ENCODE data around the gene ELP2. TPM values are rescaled to one million over a fixed set of nuclear protein-coding genes. Genes with fewer than 3 reads are reported as not detected.
"Not testable (repeated sequence)": the region's sequence is repeated elsewhere in the genome, so short reads cannot be mapped to it uniquely, and the experiment has no call there.

The ELP2 gene, protein sequence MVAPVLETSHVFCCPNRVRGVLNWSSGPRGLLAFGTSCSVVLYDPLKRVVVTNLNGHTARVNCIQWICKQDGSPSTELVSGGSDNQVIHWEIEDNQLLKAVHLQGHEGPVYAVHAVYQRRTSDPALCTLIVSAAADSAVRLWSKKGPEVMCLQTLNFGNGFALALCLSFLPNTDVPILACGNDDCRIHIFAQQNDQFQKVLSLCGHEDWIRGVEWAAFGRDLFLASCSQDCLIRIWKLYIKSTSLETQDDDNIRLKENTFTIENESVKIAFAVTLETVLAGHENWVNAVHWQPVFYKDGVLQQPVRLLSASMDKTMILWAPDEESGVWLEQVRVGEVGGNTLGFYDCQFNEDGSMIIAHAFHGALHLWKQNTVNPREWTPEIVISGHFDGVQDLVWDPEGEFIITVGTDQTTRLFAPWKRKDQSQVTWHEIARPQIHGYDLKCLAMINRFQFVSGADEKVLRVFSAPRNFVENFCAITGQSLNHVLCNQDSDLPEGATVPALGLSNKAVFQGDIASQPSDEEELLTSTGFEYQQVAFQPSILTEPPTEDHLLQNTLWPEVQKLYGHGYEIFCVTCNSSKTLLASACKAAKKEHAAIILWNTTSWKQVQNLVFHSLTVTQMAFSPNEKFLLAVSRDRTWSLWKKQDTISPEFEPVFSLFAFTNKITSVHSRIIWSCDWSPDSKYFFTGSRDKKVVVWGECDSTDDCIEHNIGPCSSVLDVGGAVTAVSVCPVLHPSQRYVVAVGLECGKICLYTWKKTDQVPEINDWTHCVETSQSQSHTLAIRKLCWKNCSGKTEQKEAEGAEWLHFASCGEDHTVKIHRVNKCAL
- 100 to 1,000 TPM; 147 to 152 TPM for total RNA-seq
- 130 to 138 reads per million in 2 donors for total RNA-seq

DNA sequence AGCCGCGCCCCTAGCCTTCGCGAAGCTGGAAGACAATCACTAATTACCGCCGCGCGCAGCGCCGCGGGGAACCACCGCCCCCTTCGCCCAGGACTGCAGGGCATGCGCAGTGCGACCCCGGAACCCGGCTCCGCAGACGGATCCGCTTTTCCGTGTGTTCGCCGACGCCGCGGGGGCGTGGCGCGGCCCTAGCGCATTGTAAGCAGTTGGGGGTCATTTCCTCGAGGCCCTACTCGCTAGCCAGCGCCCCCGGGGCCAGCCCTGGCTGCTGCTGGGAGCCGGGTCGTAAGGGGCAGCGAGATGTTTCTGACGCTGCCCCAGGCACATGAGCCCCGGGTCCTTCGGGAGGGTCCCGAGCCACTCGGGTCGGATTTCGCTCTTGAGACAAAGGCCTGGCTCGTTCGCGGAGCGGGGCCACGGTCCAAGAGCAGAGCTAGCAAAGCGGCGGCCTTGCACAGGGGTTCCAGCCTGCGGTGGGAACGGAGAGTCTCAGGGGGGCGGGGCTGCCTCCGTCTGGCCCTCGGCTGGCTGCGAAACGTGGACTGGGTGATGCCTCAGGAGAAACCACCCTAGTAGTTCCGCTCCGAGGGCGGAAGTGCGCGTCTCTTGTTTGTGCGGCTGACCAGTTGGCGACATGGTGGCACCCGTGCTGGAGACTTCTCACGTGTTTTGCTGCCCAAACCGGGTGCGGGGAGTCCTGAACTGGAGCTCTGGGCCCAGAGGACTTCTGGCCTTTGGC, at the start of gene ELP2, which contains the start of gene SLC39A6:
Gene ELP2 (plus strand): TSS at position 600 of the 739 bp plus-strand sequence. CDS start 35 bp downstream, at position 635.
Gene SLC39A6 (minus strand): TSS at position 41 of the 739 bp plus-strand sequence. CDS start 2,333 bp downstream, outside the sequence.
- peak; percentile 93 to 95 (median 94) for DNase-seq
- no peaks in the 10 kb centered on the region for H3K9me3 ChIP-seq (ENCODE audit: control insufficient read depth, low read length, poor library complexity, severe bottlenecking)
- Mint-ChIP-seq H3K27ac (peak within 1 kb of the TSS; percentile 97), H3K36me3 (ENCODE audit: low read depth) (peaks cover 2% of the 10 kb centered on the region), H3K27me3 (no peaks in the 10 kb centered on the region), H3K4me1 (peaks cover 36% of the 10 kb centered on the region), H3K4me3 (peak within 1 kb of the TSS; percentile 94)
- peak; percentile 92 for ATAC-seq

DNA sequence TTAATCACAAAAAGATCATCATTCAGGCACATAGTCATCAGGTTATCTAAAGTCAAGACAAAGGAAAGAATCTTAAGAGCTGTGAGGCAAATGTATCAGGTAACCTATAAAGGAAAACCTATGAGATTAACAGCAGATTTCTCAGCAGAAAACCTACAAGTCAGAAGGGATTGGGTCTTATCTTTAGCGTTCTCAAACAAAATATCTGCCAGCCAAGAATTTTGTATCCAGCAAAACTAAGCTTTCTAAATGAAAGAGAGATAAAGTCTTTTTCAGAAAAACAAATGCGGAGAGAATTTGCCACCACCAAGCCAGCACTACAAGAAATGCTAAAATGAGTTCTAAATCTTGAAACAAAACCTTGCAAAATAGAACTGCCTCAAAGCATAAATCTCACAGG, 48.6 kb upstream of the ELP2 start:
- not testable (repeated sequence) for H3K27me3 Mint-ChIP-seq; ATAC-seq; H3K9me3 ChIP-seq (ENCODE audit: control insufficient read depth, low read length, poor library complexity, severe bottlenecking); H3K4me1 Mint-ChIP-seq; DNase-seq; H3K36me3 Mint-ChIP-seq (ENCODE audit: low read depth); H3K27ac Mint-ChIP-seq; H3K4me3 Mint-ChIP-seq

DNA sequence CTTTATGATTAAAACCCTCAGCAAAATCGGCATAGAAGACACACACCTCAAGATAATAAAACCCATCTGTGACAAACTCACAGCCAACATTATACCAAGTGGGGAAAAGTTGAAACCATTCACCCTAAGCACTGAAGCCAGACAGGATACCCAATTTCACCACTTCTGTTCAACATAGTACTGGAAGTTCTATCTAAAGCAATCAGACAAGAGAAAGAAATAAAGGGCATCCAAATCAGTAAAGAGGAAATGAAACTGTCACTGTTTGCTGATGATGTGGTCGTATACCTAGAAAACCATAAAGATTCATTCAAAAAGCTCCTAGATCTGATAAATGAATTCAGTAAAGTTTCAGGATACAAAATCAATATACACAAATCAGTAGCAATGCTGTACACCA, 46.0 kb upstream of the ELP2 start:
- Mint-ChIP-seq H3K4me3 (no peak overlapping the region), H3K4me1 (no peaks in the 10 kb centered on the region)
- ATAC-seq: no peak

DNA sequence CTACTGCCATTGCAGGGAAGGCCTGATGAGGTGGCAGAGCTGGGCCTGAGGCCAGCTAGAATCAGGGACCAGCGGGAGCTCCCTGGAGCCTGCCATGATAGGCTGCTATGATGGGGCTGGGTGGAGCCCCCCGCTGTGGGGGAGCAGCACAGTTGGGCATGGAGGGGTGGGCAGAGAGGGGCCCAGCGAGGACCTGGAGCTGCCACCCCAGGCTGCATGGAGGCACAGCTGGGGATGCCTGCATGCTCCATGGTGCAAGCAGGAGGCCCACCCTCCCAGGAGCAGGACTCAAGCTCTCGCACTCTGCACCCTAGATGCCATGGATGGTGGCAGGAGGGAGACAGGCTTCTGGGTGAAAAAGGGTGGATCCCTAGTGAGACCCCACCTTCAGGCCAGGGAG, 44.5 kb upstream of the ELP2 start:
- Mint-ChIP-seq H3K4me1 (no peaks in the 10 kb centered on the region), H3K4me3 (no peak overlapping the region), H3K27ac (no peak overlapping the region), H3K27me3 (no peaks in the 10 kb centered on the region), H3K36me3 (ENCODE audit: low read depth) (no peaks in the 10 kb centered on the region)
- DNase-seq (no peak), ATAC-seq (no peak)
- H3K9me3 ChIP-seq (ENCODE audit: control insufficient read depth, low read length, poor library complexity, severe bottlenecking): no peaks in the 10 kb centered on the region

More for the DNA sequence above, 46.0 kb upstream of the ELP2 start:
- Mint-ChIP-seq H3K27ac (no peak overlapping the region), H3K27me3 (no peaks in the 10 kb centered on the region), H3K36me3 (ENCODE audit: low read depth) (no peaks in the 10 kb centered on the region)
- H3K9me3 ChIP-seq (ENCODE audit: control insufficient read depth, low read length, poor library complexity, severe bottlenecking): no peaks in the 10 kb centered on the region
- no peak for DNase-seq

DNA sequence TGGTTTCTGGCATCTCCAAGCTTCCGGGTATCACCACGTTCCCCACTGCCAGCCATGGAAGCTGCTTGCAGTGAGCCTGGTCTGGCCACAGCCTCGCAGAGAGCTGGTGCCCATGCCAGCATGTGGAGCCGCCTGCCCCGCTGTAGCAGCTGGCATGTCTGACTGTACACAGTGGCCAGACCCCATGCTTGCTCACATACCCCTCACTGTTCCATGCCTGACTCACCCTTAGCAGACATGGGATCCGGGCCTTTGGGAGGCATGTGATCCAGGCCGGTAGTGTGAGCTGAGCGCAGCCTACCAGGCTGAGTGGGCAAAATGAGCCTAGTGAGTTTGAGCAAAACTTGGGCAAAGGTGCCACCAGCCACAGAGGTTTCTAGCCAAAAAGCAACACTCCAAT, 43.5 kb upstream of the ELP2 start:
- H3K4me1 Mint-ChIP-seq: no peaks in the 10 kb centered on the region
- H3K4me3 Mint-ChIP-seq: no peak overlapping the region
- H3K27ac Mint-ChIP-seq: no peak overlapping the region
- no peaks in the 10 kb centered on the region for H3K27me3 Mint-ChIP-seq
- no peaks in the 10 kb centered on the region for H3K9me3 ChIP-seq (ENCODE audit: control insufficient read depth, low read length, poor library complexity, severe bottlenecking)
- no peak for DNase-seq
- no peak for ATAC-seq
- H3K36me3 Mint-ChIP-seq (ENCODE audit: low read depth): no peaks in the 10 kb centered on the region

DNA sequence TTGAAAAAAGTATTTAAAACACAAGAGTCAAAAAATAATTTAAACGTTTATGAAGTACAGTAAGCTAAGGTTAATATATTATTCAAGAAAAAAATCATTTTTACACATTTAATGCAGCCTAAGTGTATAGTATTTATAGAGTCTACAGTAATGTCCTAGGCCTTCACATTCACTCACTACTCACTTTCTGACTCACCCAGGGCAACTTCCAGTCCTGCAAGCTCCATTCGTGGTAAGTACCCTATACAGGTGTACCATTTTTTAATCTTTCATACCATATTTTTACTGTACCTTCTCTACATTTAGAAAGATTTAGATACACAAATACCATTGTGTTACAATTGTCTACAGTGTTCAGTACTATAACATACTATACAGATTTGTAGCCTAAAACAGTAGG, 41.4 kb upstream of the ELP2 start:
- Mint-ChIP-seq H3K36me3 (ENCODE audit: low read depth) (peaks cover 1% of the 10 kb centered on the region), H3K27me3 (peaks cover 3% of the 10 kb centered on the region), H3K4me1 (peaks cover 9% of the 10 kb centered on the region), H3K27ac (no peak overlapping the region), H3K4me3 (no peak overlapping the region)
- no peak for DNase-seq
- no peaks in the 10 kb centered on the region for H3K9me3 ChIP-seq (ENCODE audit: control insufficient read depth, low read length, poor library complexity, severe bottlenecking)
- no peak for ATAC-seq

DNA sequence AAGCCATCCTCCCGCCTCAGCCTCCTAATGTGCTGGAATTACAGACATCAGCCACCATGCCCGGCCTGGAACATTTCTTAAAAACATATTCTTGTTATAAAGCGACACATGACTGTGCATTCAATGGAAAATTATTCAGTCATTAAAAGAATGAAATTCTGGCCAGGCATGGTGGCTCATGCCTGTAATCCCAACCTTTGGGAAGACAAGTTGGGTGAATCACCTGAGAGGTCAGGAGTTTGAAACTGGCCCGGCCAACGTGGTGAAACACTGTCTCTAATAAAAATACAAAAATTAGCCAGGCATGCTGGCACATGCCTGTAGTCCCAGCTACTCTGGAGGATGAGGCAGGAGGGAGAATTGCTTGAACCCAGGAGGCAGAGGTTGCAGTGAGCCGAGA, 40.7 kb upstream of the ELP2 start:
- Mint-ChIP-seq H3K36me3 (ENCODE audit: low read depth) (peaks cover 2% of the 10 kb centered on the region), H3K4me1 (peaks cover 11% of the 10 kb centered on the region), H3K27ac (no peak overlapping the region), H3K27me3 (peaks cover 6% of the 10 kb centered on the region), H3K4me3 (no peak overlapping the region)
- DNase-seq (no peak), ATAC-seq (no peak)
- H3K9me3 ChIP-seq (ENCODE audit: control insufficient read depth, low read length, poor library complexity, severe bottlenecking): no peaks in the 10 kb centered on the region

DNA sequence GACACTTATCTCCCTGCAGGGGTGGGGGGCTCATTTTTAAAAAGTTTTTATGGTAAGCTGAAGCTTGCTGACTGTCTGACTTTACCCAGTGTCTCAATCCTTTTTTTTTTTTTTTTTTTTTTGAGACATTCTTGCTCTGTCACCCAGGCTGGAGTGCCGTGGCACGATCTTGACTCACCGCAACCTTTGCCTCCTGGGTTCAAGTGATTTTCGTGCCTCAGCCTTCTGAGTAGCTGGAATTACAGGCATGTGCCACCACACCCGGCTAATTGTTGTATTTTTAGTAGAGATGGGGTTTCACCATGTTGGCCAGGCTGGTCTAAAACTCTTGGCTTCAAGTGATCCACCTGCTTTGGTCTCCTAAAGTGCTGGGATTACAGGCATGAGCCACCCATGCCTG, 37.6 kb upstream of the ELP2 start:
- not testable (repeated sequence) for H3K36me3 Mint-ChIP-seq (ENCODE audit: low read depth); ATAC-seq; H3K9me3 ChIP-seq (ENCODE audit: control insufficient read depth, low read length, poor library complexity, severe bottlenecking); H3K27me3 Mint-ChIP-seq; H3K4me3 Mint-ChIP-seq; DNase-seq
- Mint-ChIP-seq H3K27ac (peak overlapping the region; percentile 85), H3K4me1 (peaks cover 11% of the 10 kb centered on the region)

DNA sequence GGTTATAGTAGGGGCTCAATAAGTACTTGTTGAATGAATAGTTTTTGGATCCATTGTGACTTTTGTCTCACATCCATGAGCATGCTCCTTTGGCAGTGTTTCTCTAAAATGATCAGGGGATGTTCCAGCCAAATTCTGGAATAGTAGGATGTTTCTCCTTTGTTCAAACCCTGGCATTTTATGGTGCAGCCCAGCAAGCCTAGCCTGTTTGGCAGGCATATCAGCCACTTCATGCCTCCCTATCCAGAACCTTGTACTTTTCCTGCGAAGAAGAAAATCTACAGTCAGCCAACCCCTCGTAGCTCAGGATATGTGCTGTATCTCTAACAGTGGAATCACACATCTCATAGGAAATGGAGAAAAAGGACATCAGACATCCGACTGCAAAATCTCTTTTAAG, 35.3 kb upstream of the ELP2 start:
- no peaks in the 10 kb centered on the region for H3K9me3 ChIP-seq (ENCODE audit: control insufficient read depth, low read length, poor library complexity, severe bottlenecking)
- Mint-ChIP-seq H3K4me3 (no peak overlapping the region), H3K4me1 (peaks cover 11% of the 10 kb centered on the region), H3K27me3 (peaks cover 10% of the 10 kb centered on the region), H3K27ac (no peak overlapping the region), H3K36me3 (ENCODE audit: low read depth) (peaks cover 2% of the 10 kb centered on the region)
- no peak for DNase-seq
- ATAC-seq: no peak

DNA sequence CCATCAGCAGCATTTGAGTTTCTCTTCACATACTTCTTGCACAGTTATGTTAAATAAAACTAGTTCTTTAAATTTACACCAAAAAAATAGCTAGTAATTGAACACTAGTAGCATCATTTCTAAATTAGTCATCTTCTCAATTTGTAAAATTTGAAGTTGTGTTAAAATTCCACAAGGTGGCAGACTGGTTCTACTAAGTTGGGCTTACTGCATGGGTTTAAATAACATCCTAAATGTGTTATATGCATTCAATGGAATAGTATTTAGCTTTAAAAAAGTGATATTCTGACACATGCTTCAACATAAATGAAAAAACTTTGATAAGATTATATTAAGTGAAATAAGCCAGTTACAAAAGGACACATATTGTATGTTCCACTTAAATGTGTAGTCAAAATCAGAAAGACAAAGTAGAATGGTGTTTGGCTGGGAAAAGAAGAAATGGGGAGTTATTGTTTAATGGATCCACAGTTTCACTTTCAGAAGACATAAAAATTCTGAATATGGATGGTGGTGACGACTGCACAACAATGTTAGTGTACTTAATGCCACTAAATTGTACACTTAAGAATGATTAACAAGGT, 33.7 kb upstream of the ELP2 start:
- DNase-seq (no peak), ATAC-seq (peak; percentile 57)
- H3K4me3 Mint-ChIP-seq: no peak overlapping the region
- no peaks in the 10 kb centered on the region for H3K9me3 ChIP-seq (ENCODE audit: control insufficient read depth, low read length, poor library complexity, severe bottlenecking)
- H3K27ac Mint-ChIP-seq: no peak overlapping the region
- peaks cover 11% of the 10 kb centered on the region for H3K4me1 Mint-ChIP-seq
- peaks cover 2% of the 10 kb centered on the region for H3K36me3 Mint-ChIP-seq (ENCODE audit: low read depth)
- peaks cover 10% of the 10 kb centered on the region for H3K27me3 Mint-ChIP-seq

DNA sequence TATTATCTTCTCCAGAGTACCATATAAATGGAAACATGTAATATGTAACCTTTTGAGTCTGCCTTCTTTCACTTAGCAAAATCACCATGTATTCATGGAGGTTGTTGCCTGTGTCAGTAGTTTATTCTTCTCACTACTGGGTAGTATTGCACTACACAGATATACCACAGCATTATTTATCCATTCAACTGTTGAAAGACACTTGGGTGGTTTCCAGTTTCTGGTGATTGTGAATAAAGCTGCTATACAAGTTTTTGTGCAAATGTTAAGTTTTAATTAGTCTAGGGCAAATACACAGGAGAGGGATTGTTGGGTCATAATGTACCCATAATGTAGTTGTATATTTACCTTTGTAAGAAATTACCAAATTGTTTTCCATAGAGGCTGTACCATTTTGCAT, 32.7 kb upstream of the ELP2 start:
- Mint-ChIP-seq H3K27me3 (peaks cover 16% of the 10 kb centered on the region), H3K27ac (no peak overlapping the region), H3K4me3 (no peak overlapping the region), H3K36me3 (ENCODE audit: low read depth) (peaks cover 2% of the 10 kb centered on the region), H3K4me1 (peaks cover 11% of the 10 kb centered on the region)
- H3K9me3 ChIP-seq (ENCODE audit: control insufficient read depth, low read length, poor library complexity, severe bottlenecking): no peaks in the 10 kb centered on the region
- no peak for DNase-seq
- no peak for ATAC-seq

DNA sequence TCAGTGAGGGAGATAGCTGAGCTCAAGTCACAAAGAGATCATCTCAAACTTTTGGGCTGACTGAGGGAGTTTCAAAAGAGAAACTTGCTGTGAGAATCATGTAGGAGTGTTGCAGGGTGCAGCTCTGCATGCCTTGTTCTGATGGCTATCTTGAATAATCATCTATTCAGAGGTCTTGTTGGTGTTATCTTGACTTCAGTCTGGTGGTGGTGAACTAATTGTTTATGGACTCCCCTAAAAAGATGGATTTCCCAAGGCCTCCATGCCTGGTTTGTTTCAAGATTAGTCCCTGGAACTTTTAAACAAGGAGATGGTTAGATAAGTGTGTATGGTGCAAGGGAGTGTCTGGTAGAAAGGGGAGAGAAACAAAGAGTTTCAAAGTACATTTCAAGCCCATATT, 30.4 kb upstream of the ELP2 start:
- Mint-ChIP-seq H3K36me3 (ENCODE audit: low read depth) (no peaks in the 10 kb centered on the region), H3K4me3 (no peak overlapping the region), H3K4me1 (no peaks in the 10 kb centered on the region), H3K27me3 (peaks cover 10% of the 10 kb centered on the region), H3K27ac (no peak overlapping the region)
- no peak for ATAC-seq
- H3K9me3 ChIP-seq (ENCODE audit: control insufficient read depth, low read length, poor library complexity, severe bottlenecking): no peaks in the 10 kb centered on the region
- no peak for DNase-seq

DNA sequence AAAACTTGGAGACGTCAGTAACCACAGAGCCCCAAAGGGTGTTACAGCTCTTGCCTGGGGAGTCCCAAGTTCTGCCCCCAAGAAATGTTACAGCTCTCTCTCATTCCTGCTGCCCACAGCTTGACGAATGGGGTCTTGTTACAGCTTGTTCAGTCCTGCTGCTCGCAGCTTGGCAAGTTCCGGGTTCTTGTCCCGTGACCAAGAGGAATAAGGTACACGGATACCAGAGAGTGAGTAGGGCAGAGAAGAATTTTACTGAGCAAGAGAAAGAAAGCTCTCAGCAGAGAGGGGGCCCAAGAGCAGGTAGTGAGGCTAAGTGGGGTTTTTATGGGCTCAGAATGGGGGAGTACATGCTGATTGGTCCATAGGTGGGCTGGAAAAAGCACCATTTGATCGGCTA, 27.8 kb upstream of the ELP2 start:
- no peak for DNase-seq
- H3K27ac Mint-ChIP-seq: no peak overlapping the region
- no peak overlapping the region for H3K4me3 Mint-ChIP-seq
- H3K4me1 Mint-ChIP-seq: no peaks in the 10 kb centered on the region
- no peaks in the 10 kb centered on the region for H3K36me3 Mint-ChIP-seq (ENCODE audit: low read depth)
- ATAC-seq: no peak
- no peaks in the 10 kb centered on the region for H3K9me3 ChIP-seq (ENCODE audit: control insufficient read depth, low read length, poor library complexity, severe bottlenecking)
- peaks cover 7% of the 10 kb centered on the region for H3K27me3 Mint-ChIP-seq
